H9 (cell line): Measurements from ENCODE around the gene TUBB8. TPM values are rescaled to one million over a fixed set of nuclear protein-coding genes. Genes with fewer than 3 reads are reported as not detected.
"Not testable (repeated sequence)": the region's sequence is repeated elsewhere in the genome, so short reads cannot be mapped to it uniquely, and the experiment has no call there.

ENCODE experiments used
- DNase-seq: peaks from one replicate; pipeline ENCODE4 v3.0.0-alpha.2; 2017
- H2AFZ ChIP-seq: one replicate; pipeline ENCODE4 v1.6.1; 2013; ENCODE audit warnings: mild to moderate bottlenecking, low read length, control low read depth, moderate library complexity
- H2AK5ac ChIP-seq: 2 replicates; pipeline ENCODE4 v1.6.1; 2013; ENCODE audit warnings: low read length, control low read depth, mixed read lengths; ENCODE audit not compliant: insufficient read length
- H2BK120ac ChIP-seq: one replicate; pipeline ENCODE4 v1.6.1; 2013; ENCODE audit warnings: low read depth, mild to moderate bottlenecking, low read length, control low read depth, inconsistent platforms; ENCODE audit not compliant: poor library complexity, severe bottlenecking
- H2BK12ac ChIP-seq: 2 replicates; pipeline ENCODE4 v1.6.1; 2013; ENCODE audit warnings: low read length, control low read depth, mixed read lengths, low read depth; ENCODE audit not compliant: insufficient read length
- H2BK15ac ChIP-seq: 2 replicates; pipeline ENCODE4 v1.6.1; 2013; ENCODE audit warnings: low read depth, low read length, control low read depth
- H2BK20ac ChIP-seq: one replicate; pipeline ENCODE4 v1.6.1; 2013; ENCODE audit warnings: low read depth, mild to moderate bottlenecking, low read length, control low read depth, inconsistent platforms; ENCODE audit not compliant: poor library complexity, severe bottlenecking
- H2BK5ac ChIP-seq: 2 replicates; pipeline ENCODE4 v1.6.1; 2013; ENCODE audit warnings: low read length, control low read depth, mixed read lengths; ENCODE audit not compliant: insufficient read length
- H3K14ac ChIP-seq: 2 replicates; pipeline ENCODE4 v1.6.1; 2013; ENCODE audit warnings: low read length, control low read depth; ENCODE audit not compliant: insufficient read depth
- H3K18ac ChIP-seq: 2 replicates; pipeline ENCODE4 v1.6.1; 2013; ENCODE audit warnings: low read depth, mild to moderate bottlenecking, mixed read lengths, low read length, control low read depth; ENCODE audit not compliant: insufficient read length
- H3K23ac ChIP-seq: 2 replicates; pipeline ENCODE4 v1.6.1; 2013; ENCODE audit warnings: low read length, control low read depth, mixed read lengths, low read depth; ENCODE audit not compliant: insufficient read length
- H3K23me2 ChIP-seq: 2 replicates; pipeline ENCODE4 v1.6.1; 2013; ENCODE audit warnings: low read depth, mild to moderate bottlenecking, mixed read lengths, low read length, control low read depth; ENCODE audit not compliant: insufficient read length, poor library complexity, severe bottlenecking
- H3K27ac ChIP-seq: 2 replicates; pipeline ENCODE4 v1.5.1; 2013; ENCODE audit warnings: low read length, control low read depth, mixed read lengths, low read depth; ENCODE audit not compliant: insufficient read length
- H3K27me3 ChIP-seq: 2 replicates; pipeline ENCODE4 v1.6.1; 2013; ENCODE audit warnings: low read length, control low read depth, inconsistent platforms; ENCODE audit not compliant: insufficient read depth
- H3K4ac ChIP-seq: 2 replicates; pipeline ENCODE4 v1.6.1; 2013; ENCODE audit warnings: low read depth, mild to moderate bottlenecking, control low read depth, inconsistent platforms, low read length, moderate library complexity
- H3K4me1 ChIP-seq: 2 replicates; pipeline ENCODE4 v1.6.1; 2013; ENCODE audit warnings: low read length, control low read depth, inconsistent platforms; ENCODE audit not compliant: insufficient read depth
- H3K4me2 ChIP-seq: 2 replicates; pipeline ENCODE4 v1.6.1; 2013; ENCODE audit warnings: low read length, control low read depth, mixed read lengths; ENCODE audit not compliant: insufficient read length, insufficient read depth
- H3K56ac ChIP-seq: 2 replicates; pipeline ENCODE4 v1.6.1; 2013; ENCODE audit warnings: low read depth, mild to moderate bottlenecking, mixed read lengths, low read length, control low read depth; ENCODE audit not compliant: insufficient read length
- H3K79me1 ChIP-seq: 2 replicates; pipeline ENCODE4 v1.6.1; 2013; ENCODE audit warnings: low read depth, mild to moderate bottlenecking, moderate library complexity, low read length, control low read depth, inconsistent platforms; ENCODE audit not compliant: insufficient read depth, poor library complexity, severe bottlenecking
- H3K79me2 ChIP-seq: 2 replicates; pipeline ENCODE4 v1.6.1; 2013; ENCODE audit warnings: low read length, control low read depth, inconsistent platforms; ENCODE audit not compliant: insufficient read depth
- H3K9ac ChIP-seq: 2 replicates; pipeline ENCODE4 v1.6.1; 2013; ENCODE audit warnings: low read length, control low read depth, mixed read lengths; ENCODE audit not compliant: insufficient read length; ENCODE audit errors: extremely low read depth
- H3K9me3 ChIP-seq: one replicate; pipeline ENCODE4 v1.6.1; 2013; ENCODE audit warnings: low read depth, low read length, inconsistent platforms; ENCODE audit not compliant: control insufficient read depth
- H3T11ph ChIP-seq: one replicate; pipeline ENCODE4 v1.6.1; 2013; ENCODE audit warnings: mild to moderate bottlenecking, low read length, control low read depth, inconsistent platforms
- H4K20me1 ChIP-seq: one replicate; pipeline ENCODE4 v1.6.1; 2013; ENCODE audit not compliant: control insufficient read depth, insufficient read length, insufficient read depth
- H4K5ac ChIP-seq: 2 replicates; pipeline ENCODE4 v1.6.1; 2013; ENCODE audit warnings: low read depth, mild to moderate bottlenecking, mixed read lengths, low read length, control low read depth; ENCODE audit not compliant: insufficient read length
- H4K8ac ChIP-seq: replicated peaks from 2 replicates; pipeline ENCODE4 v1.6.1; 2013; ENCODE audit warnings: low read length, control low read depth, mixed read lengths, low read depth; ENCODE audit not compliant: insufficient read length
- H4K91ac ChIP-seq: 2 replicates; pipeline ENCODE4 v1.6.1; 2013; ENCODE audit warnings: low read depth, mild to moderate bottlenecking, moderate library complexity, mixed read lengths, low read length, control low read depth; ENCODE audit not compliant: insufficient read length
- H3K27ac Mint-ChIP-seq, 3 experiments: 2 replicates in 2 of 3; 3 replicates in 1 of 3; pipeline ENCODE4 v1.8.0; 2020 to 2021; ENCODE audit warnings: mixed read lengths in 3 of 3, mild to moderate bottlenecking in 1 of 3, moderate library complexity in 1 of 3
- H3K27me3 Mint-ChIP-seq: 2 replicates; pipeline ENCODE4 v1.8.0; 2021; ENCODE audit warnings: low read depth, mild to moderate bottlenecking, moderate library complexity, mixed read lengths
- H3K36me3 Mint-ChIP-seq, 3 experiments: 2 replicates in 2 of 3; 3 replicates in 1 of 3; pipeline ENCODE4 v1.8.0; 2020 to 2021; ENCODE audit warnings: low read depth in 3 of 3, mixed read lengths in 3 of 3; ENCODE audit not compliant: insufficient read depth in 1 of 3
- H3K4me1 Mint-ChIP-seq, 2 experiments: 2 replicates each; pipeline ENCODE4 v1.8.0; 2020; ENCODE audit warnings: mixed read lengths in 2 of 2
- H3K4me3 Mint-ChIP-seq, 2 experiments: 2 replicates in 1 of 2; 3 replicates in 1 of 2; pipeline ENCODE4 v1.8.0; 2020 to 2021; ENCODE audit warnings: mild to moderate bottlenecking in 2 of 2, mixed read lengths in 2 of 2, moderate library complexity in 1 of 2
- H3K9me3 Mint-ChIP-seq, 2 experiments: 2 replicates in 1 of 2; 3 replicates in 1 of 2; pipeline ENCODE4 v1.8.0; 2020; ENCODE audit warnings: mild to moderate bottlenecking in 2 of 2, mixed read lengths in 2 of 2, moderate library complexity in 1 of 2
- CTCF ChIP-seq: fragments of 200-600 bp; sonication (generic); conservative IDR thresholded peaks from 3 replicates; pipeline ENCODE4 v1.8.0; 2021; ENCODE audit warnings: antibody characterized with exemption, mild to moderate bottlenecking
- WGBS: extraction: QIAGEN DNeasy Blood & Tissue Kit; methylation state at CpG from one replicate; pipeline ENCODE4 v1.1.7; 2013; ENCODE audit warnings: missing lambda C conversion rate, low lambda C conversion rate, mixed read lengths; ENCODE audit not compliant: insufficient read length; ENCODE audit errors: extremely low coverage; 5-methylcytosine and 5-hydroxymethylcytosine counted together
- total RNA-seq: library from RNA; stranded (reverse); gene quantifications from 2 replicates; pipeline ENCODE4 v1.2.1, GENCODE V29; 2021

TUBB8 gene
- total RNA-seq, 1 experiment from 2014 or later: 0.22 TPM

GRCh38 chr10:73543-74265 is 24.6 kb upstream of the TUBB8 start:
- not testable (repeated sequence) for H3K23ac ChIP-seq, H3K4ac ChIP-seq, H3K4me1 ChIP-seq, H3K23me2 ChIP-seq, H4K91ac ChIP-seq, H4K5ac ChIP-seq, H4K20me1 ChIP-seq, H2BK120ac ChIP-seq, H2BK20ac ChIP-seq, H3K56ac ChIP-seq, H3T11ph ChIP-seq, H2BK5ac ChIP-seq, H2BK15ac ChIP-seq, H3K9me3 Mint-ChIP-seq, H3K4me1 Mint-ChIP-seq, H2AK5ac ChIP-seq, H3K36me3 Mint-ChIP-seq, H3K79me1 ChIP-seq, H3K79me2 ChIP-seq, H4K8ac ChIP-seq, H3K27ac ChIP-seq, H3K27me3 ChIP-seq, H2AFZ ChIP-seq, H2BK12ac ChIP-seq, H3K9me3 ChIP-seq
- peak; percentile 84 for TF ChIP-seq CTCF
- Histone ChIP-seq H3K9ac (peak overlapping the region; percentile 58), H3K4me2 (peak overlapping the region; percentile 51), H3K14ac (peak overlapping the region; percentile 95), H3K18ac (peak overlapping the region; percentile 91)
- Mint-ChIP-seq H3K27ac (peak overlapping the region in 2 of 3 experiments; percentile 53 to 96; a peak in 3 of 7 replicates), H3K27me3 (peaks cover 29% of the 10 kb centered on the region), H3K4me3 (peak overlapping the region; percentile 81 to 84)
- DNase-seq: peak; percentile 64
- no CpG with 5 or more reads among the region's 65 CpGs for WGBS

DNA sequence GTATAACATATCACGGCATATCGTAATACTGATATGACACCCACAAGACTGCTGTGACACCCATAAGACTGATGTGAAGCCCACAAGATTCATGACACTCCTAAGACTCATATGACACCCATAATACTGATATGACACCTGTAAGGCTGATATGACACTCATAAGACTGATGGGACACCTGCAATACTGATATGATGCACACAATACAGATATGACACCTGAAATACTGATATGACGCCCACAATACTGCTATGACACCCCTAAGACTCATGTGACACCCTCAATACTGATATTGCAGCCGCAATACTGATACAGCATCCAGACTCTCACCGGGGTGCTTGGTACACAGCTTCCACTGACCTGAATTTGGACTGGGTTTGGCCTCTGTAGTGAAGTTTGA is 19.1 kb upstream of the TUBB8 start:
- H3K4me3 Mint-ChIP-seq, H4K5ac ChIP-seq, H3K4me1 ChIP-seq: not testable (repeated sequence)

More for the DNA sequence above, 19.1 kb upstream of the TUBB8 start:
- not testable (repeated sequence) for H3K4ac ChIP-seq, H3K9ac ChIP-seq, H2BK20ac ChIP-seq, H3K9me3 ChIP-seq, H3K79me1 ChIP-seq, H3K56ac ChIP-seq, H3K27ac ChIP-seq, H2AFZ ChIP-seq, H3T11ph ChIP-seq, H3K79me2 ChIP-seq, H2BK5ac ChIP-seq, H3K27me3 Mint-ChIP-seq, H3K27ac Mint-ChIP-seq, H2AK5ac ChIP-seq, H4K20me1 ChIP-seq, H3K4me1 Mint-ChIP-seq, H4K8ac ChIP-seq, H3K36me3 Mint-ChIP-seq, H2BK15ac ChIP-seq, DNase-seq, H3K23ac ChIP-seq, H2BK120ac ChIP-seq, H3K23me2 ChIP-seq, H3K18ac ChIP-seq, H3K27me3 ChIP-seq, H4K91ac ChIP-seq, H2BK12ac ChIP-seq, H3K4me2 ChIP-seq, H3K14ac ChIP-seq
- H3K9me3 Mint-ChIP-seq: peaks cover 0 to 32% of the 10 kb centered on the region in 2 experiments; a peak in 2 of 5 replicates
- no CpG with 5 or more reads among the region's 5 CpGs for WGBS
